ENCODE measurements around the gene FBXO7.
"Not testable (repeated sequence)": the region's sequence is repeated elsewhere in the genome, so short reads cannot be mapped to it uniquely, and the experiment has no call there.

Gene FBXO7

DNA sequence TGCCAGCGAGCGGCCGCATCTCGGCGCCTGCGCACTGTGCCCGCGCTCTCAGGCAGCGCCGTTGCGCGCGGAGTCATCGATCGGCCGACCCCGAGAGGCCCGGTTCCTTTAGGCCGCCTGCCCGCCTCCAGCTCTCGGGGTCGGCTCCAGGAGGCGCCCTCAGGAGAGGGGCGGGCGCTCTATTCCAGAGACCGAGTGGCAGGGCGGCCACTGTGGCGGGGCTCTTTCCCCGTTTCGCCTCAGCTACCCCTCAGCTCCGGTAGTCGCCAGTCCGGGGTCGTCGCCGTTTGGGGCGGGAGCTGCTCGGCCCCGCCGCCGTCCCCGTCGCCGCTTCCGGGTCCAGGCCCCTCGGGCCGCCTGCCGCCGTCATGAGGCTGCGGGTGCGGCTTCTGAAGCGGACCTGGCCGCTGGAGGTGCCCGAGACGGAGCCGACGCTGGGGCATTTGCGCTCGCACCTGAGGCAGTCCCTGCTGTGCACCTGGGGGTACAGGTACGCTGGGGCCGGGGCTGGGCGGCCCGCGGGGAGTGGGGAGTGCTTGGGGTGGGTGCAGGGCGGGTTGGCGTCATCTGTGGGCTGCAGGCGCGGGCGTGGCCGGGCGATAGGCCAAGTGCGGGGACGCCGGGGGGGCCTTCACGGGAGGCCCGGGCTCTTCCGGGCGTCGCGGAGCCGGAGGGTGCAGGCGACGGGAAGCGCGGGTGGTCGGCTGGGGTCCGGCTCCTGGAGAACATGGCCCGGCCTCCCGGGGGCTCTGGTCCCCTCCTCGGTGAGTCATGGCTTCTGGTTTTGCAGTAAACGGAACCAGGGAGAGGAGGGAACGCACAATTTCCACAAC lies at the start of gene FBXO7:
FBXO7 (plus strand) TSS at position 177 of the 833 bp plus-strand sequence; CDS start at position 369, 192 bp downstream.
- peak; percentile 73 to 74 for DNase-seq (ENCODE audit: low read depth in 2 of 2)

DNA sequence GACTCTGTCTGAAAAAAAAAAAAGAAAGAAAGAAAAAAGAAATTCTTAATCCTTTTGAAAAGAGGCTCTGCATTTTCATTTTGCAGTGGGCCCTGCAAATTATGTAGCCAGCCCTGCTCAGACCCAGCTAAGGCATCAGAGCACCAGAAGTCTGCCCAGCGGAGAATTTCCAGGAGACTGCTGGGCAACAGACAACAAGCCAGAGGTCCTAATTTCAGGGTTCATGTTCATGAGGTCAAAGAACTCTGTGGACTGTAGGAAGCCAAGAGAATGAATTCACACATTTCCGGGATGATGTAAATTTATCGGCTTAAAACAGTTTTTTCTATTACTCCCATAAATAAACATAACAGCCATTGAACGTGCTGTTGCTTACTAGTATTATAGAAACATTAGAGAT lies 47.7 kb upstream of the FBXO7 start:
- DNase-seq (ENCODE audit: low read depth in 2 of 2): no peak

DNA sequence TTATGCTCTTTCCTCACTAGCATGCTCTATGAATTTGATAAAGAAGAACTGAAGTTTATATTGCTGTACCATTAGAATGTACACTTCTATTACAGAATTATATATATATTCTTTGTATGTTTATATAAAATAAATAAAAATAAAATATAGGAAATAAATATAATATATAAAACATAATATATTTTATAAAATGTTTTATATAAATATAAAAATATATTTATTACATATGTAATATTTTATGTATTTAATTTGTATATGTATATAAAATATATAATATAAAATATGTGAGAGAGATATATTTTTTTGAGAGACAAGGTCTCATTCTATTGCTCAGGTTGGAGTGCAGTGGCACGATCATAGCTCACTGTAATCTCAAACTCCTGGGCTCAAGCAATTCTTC lies 44.3 kb upstream of the FBXO7 start:
- no peak for DNase-seq (ENCODE audit: low read depth in 2 of 2)

DNA sequence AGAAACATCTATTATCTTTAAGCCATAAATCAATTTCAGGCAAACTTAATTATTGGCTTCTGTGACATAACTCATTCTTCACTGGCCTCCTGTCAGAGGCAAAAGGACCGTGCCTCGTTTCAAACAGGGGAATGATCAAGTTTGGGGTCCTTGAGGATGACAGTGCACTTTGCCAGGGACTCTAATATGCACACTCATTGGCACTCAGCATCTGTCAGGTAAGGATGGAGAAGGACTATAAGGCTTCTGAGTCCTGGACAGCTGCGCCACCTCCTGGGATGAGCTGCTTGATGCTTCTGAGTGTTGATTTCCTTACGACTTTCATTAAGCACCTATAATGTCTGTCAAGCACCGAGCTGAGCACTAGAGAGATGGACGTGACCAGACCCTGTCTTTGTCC lies 30.5 kb upstream of the FBXO7 start:
- DNase-seq (ENCODE audit: low read depth in 2 of 2): peak in 1 of 2 donors; percentile 1

DNA sequence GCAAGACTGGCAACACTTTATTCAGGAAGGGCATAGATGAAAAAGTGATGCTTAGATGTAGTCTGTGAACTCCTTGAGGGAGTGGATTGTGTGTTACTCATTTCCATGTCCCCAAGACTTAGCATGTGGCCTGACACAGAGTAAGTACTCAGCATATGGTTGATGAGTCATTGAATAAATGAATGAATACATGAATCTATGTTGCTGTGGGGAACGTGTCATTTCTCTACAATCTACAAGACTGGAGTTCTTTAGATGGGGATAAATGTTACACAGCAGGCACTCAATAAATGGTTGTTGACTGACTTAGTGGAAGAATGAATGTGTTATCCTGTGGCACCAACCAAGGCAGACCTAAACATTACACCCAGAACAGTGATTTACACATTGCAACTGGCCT lies 28.3 kb upstream of the FBXO7 start:
- no peak for DNase-seq (ENCODE audit: low read depth in 2 of 2)

DNA sequence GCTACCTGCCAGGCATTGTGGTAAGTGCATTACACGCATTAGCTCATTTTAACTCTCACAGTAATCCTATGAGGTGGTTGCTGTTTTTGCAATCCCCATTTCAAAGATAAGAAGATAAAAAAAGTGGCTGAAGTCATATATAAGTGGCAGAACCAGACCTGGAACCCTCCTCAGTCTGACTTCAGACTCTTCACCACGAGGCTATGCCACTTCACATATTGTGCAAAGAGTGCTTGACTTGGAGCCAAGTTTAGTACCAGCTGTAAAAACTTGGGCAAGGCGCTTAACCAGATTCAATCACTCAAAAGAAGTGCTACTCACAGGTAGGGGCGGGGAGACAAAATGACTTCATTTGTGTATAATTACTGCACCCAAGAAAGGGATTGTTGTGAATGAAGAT lies 25.6 kb upstream of the FBXO7 start:
- DNase-seq (ENCODE audit: low read depth in 2 of 2): no peak

DNA sequence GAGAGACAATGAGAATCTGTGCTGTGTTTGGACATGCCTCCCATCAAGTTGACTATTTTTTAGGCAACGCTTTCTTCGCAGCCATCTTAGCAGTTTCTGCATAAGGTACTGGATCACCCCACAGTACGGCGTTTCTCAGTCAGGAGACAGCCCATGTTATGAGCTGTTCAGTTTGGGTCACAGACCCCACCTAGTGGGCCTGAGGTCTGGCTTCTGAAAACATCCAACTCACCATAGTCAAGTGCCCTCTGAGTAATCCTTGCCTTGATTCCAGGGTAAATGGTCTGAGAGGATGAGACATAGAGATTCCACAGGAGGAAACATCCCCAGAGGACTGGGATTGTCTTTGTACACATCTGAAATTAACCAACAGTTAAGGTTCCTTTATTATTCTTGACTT lies 17.6 kb upstream of the FBXO7 start:
- DNase-seq (ENCODE audit: low read depth in 2 of 2): no peak

DNA sequence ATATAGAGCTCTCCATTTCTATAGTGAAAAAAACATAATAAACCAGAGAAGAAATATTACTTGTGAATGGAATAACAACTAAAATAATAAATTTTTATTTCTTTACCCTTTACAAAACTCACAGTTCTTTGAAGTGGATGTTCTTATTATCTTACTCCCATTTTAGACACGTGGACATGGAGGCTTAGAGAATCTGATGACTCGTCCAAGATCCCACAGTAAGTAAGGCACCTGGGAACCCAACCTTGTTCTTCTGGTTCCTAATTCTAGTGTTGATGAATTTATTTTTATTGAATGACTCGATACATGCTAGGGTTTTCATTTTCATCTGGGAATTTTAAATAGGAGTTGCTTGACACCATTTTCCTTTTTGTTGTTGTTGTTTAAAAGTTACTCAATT lies 12.2 kb upstream of the FBXO7 start:
- no peak for DNase-seq (ENCODE audit: low read depth in 2 of 2)

DNA sequence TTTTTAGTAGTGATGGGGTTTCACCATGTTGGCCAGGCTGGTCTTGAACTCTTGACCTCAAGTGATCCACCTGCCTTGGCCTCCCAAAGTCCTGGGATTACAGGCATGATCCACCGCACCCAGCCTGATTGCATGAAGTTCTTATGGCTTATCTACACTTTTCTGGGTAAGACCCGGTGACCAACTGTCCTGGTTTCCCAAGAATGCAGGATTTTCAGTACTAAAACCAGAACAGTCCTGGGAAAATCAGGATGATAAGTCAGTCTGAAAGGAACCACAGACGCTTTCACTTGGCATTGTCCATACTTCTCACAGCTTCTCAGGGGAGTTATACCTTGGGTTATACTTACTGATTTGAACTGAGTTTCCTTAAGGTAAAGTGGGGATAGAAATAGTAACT lies 8.9 kb upstream of the FBXO7 start:
- DNase-seq (ENCODE audit: low read depth in 2 of 2): no peak

DNA sequence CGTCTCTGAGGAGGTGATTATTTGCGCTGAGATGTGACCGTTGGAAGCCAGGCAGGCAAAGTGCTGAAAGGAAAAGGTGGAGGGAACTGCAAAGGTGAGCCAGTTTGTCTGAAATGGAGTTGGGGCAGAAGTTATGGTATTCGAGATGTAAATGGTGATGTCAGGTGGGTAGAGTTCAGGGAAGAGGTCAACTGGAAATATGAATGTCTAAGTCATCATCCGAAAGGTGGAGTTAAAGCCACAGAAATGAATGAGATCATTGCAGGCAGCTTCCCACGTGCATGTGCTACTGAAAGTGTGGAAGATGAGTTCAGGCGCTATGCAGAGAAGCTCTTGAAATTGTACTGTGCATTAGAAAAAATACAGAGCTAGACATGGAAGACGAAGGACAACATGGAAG lies 8.1 kb upstream of the FBXO7 start:
- DNase-seq (ENCODE audit: low read depth in 2 of 2): no peak

DNA sequence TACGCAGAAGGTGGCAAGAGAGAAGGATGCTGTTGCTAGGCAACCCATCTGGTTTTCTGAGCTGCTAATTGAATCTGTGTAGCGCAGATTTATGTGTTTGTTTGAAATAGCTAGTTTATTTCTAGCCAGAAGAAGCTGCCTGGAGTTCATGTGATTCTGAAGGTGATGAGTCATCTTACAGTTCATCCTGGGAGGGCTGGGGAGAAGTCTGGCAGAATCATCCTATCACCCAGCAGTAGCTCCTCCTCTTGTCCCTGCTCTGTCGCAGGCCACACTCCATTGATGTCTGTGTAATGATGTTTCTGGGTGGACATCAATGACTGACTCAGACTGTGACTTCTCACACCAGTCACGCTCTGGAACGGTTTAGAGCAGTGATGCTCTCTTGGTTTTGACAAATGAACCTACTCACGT lies 4.8 kb upstream of the FBXO7 start:
- DNase-seq (ENCODE audit: low read depth in 2 of 2): no peak

DNA sequence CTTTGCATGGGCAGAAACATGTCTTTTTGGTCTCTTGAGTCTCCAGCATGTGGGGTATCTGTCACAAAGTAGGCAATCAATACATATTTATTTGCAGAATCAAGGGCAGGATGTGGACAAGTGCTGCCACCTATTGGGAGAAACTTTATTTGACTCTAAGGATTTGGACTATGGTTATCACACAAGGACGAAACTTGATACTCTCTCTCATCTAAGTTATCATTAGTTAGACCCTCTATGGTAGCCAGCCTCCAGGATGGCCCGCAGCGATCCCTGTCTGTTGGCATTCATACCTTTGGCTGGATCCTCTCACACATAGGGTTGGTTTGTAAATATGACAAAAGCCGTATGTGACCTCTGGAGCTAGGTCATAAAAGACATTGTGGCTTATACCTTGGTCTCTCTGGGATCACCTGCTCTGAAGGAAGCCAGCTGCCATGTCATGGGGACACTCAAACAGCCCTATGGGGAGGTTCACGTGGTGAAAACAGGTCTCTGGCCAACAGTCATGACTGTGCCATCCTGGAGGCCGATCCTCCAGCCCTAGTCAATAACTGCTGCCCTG lies 1.1 kb upstream of the FBXO7 start:
- DNase-seq (ENCODE audit: low read depth in 2 of 2): no peak

DNA sequence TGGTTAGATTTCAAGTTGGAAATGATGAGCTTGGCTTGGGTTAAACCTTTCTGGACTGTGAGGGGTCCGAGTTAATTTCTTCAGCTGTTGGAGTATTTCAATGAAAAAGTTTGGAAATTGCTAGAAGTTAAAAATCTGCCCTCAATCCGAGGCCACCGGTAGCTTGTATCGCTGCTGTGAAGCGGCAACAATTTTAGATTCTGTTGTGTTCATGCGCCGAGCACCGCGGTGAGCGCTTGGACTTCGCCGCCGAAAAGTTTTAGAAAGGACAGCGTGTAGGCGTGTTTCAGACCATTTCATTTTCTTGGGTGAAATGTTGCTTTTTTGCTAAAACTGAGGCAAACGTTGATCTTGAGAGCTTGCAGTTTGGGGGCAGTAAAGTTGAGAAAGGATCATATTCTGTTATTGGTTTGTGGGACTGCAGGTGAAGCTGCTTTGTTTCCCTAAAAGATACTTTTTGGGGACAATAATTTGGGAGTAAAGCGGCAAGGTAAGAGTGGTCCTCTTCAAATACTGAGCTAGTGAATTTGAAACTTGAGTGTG lies 928 bp downstream of the FBXO7 start:
- DNase-seq (ENCODE audit: low read depth in 2 of 2): no peak

DNA sequence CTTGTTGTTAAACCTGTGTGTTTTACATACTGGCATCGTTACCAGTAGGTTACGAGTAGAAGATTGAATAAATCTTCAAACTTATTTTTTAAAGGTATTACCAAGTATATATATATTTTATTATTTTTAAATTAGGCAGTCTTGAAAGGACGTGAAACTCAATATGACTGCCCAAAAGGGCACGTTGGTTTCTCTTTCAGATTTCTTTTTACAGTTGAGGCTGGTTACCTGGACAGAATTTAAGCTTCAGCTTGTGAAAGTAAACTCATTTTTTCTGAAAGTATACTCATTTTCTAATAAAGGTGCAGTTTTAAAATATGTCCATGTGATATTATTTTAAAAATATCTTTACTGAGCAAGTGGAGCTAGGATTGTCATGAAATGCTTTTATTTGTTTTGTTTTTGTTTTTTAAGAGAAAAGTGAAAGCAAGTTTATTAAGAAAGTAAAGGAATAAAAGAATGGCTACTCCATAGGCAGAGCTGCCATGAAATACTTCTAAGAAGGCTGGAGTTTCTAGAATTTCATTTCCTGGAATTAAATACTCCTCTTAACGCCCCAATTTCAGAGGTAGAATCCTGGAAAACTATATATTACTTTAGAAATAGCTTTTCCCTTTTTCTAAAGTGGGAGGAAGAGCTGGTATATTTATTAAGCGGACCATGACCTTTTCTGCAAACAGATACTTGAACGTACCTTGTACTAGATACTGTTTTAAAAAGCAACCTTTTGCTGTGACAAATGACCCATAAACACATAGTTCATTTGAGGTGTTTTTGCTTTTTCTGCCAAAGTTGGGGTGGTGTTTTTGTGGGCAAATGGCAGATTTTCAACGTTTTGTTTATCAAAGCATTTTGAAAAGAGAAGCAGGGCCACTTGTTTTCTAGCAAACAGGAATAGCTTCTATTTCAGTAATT lies 1.9 kb downstream of the FBXO7 start:
- no peak for DNase-seq (ENCODE audit: low read depth in 2 of 2)

DNA sequence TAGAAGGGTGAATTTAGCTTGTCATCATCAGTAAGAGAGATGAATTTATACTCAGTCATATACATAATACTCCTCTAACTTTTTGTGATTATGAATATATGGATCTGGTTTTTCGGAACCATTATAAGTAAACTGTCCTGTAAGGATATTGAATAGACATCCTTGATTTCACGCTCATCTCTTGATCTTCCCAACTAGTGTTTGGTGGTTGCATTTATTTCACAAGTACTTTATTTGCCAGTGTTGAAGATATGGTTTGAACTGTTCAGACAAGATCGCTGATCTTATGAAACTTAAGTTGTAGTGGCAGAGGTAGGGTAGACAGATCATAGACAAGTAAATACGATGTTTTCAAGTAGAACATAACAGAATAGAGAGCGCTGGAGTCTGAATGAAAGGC lies 3.0 kb downstream of the FBXO7 start:
- no peak for DNase-seq (ENCODE audit: low read depth in 2 of 2)

DNA sequence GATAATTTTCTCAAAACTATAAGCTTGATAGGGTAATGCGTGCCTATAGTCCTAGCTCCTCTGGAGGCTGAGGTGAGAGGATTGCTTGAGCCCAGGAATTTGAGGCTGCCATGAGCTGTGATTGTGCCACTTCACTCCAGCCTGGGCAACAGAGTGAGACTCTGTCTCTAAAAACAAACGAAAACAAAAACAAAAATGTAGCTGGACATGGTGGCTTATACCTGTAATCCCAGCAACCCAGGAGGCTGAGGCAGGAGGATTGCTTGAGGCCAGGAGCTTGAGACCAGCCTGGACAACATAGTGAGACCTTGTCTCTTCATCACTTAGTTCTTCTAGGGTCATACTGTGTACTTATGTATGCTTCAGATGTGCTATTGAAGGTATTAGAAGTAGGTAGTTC lies 3.9 kb downstream of the FBXO7 start:
- DNase-seq (ENCODE audit: low read depth in 2 of 2): not testable (repeated sequence)

DNA sequence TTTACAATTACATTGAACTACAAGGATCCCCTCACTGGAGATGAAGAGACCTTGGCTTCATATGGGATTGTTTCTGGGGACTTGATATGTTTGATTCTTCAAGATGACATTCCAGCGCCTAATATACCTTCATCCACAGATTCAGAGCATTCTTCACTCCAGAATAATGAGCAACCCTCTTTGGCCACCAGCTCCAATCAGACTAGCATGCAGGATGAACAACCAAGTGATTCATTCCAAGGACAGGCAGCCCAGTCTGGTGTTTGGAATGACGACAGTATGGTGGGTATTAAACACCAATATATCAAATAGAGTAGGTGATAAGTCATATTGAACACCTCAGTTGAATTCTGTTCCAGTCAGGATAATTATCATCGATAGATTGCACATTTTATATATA lies 4.4 kb downstream of the FBXO7 start:
- DNase-seq (ENCODE audit: low read depth in 2 of 2): no peak

DNA sequence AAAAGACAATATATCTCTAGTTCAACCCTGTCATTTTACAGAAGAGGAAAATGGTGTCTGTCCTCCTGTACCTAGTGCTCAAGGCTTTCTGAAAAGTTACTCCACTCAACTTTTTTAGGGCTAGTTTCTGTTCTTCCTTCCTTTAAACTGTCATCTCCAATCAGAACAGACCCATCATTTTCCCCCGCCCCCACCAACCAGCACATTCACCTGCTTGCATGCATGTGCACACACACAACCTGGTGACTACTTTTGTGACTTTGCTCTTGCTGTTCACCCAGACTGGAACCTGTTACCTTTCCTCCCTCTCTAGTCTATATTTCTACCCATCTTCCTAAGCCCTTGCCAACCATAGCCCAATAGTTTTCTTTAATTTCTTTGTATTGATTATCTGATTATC lies 5.6 kb downstream of the FBXO7 start:
- no peak for DNase-seq (ENCODE audit: low read depth in 2 of 2)

DNA sequence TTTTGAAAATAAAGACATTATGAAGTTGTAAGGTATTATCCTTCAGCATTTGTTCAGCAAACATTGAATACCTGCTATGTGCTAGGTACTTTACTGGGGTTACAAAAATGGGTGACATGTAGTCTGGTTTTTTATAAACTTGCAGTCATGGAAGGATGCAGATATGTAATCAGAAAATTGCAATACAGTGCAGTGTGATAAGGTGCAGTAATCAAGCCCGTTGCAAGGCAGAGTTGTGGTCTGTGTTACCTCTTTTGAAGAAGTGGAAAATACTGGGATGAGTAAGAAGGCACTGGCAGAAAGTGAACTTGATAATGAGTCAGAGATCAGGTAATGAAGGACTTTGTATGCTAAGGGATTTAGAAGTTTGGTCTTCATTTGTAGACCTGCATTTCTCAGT lies 8.1 kb downstream of the FBXO7 start:
- no peak for DNase-seq (ENCODE audit: low read depth in 2 of 2)

DNA sequence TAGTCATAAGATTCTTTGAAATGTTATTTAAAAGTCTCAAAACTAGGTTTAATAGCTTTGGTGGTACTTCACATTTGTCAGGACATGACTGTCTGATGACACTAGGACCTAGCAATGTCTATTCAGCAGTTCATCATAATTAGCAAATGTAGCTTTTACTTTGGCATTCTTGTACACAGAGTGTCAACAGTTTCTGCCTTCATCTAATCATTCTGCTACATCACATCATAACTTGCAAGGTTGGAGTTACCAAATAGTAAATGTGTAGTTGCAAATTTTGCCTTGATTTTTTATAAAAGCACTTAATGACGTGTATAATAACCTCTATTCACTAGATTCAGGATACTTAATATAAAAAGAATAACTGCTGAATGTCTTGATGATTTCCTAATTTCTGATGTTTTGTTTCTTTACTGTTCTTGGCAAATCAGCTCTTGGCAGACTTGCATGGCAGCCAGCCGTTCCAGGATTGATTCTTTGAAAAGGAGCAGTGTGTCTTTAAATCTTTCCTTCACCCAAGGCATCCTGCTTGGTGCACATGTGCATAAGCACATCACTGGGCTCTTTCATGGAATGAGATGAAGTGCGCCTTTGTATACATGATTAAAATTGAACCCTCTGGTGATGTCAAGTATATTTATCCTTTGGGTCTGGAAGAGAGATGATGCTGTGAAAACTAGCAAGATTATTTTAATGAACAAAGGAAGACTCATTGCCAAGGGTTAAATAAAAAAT lies 12.2 kb downstream of the FBXO7 start:
- DNase-seq (ENCODE audit: low read depth in 2 of 2): no peak

DNA sequence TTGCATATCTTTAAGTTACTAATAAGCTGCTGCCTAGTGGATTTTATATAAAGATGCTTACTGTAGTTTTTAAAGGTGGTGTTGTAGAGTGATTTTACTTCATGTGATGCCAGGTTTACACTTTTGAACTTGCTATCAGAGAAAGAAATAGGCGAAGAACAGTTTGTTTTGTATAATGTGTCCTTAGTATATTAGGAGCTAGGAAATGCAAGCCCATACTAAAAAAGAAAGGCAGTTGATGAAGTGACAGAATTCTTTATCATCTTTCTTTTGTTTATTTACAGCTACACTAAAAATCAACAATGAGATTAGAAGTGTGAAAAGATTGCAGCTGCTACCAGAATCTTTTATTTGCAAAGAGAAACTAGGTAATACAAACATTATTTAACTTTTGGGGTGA lies 12.8 kb downstream of the FBXO7 start:
- no peak for DNase-seq (ENCODE audit: low read depth in 2 of 2)

DNA sequence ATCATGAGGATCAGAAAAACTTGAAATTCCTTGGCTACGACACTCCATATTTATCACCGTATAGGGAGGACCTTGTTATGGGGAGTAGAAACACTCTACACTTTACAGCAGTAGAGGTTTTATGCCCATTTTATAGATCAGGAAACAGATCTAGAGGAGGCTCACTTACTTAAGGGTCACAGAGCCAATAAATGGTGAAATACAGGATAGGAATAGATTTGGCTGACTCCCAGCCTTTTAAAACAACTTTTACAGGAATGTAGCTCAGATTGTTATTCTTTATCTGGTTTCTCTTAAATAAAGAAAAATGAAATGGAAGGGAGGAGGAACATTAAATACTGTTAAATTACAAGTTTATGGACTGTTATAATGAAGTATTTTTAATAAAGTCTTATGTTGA lies 14.8 kb downstream of the FBXO7 start:
- no peak for DNase-seq (ENCODE audit: low read depth in 2 of 2)

All from stimulated activated CD8-positive, alpha-beta memory T cell treated with anti-CD3 and anti-CD28 coated beads, Interleukin-15, amount 100 ng/mL, for 4 hours (primary cell).